GM10266 (cell line): ENCODE measurements around the gene SS18L1.

ENCODE experiments used
- DNase-seq: peaks from one replicate; pipeline ENCODE4 v3.0.0; 2012; ENCODE audit errors: extremely low spot score
- CTCF ChIP-seq: IDR thresholded peaks from 2 replicates; pipeline ENCODE4 v1.5.1; 2012; ENCODE audit warnings: mild to moderate bottlenecking, low read depth; ENCODE audit not compliant: control insufficient read depth, insufficient read depth; ENCODE audit errors: missing control alignments

Gene SS18L1

GRCh38 chr20:62219101-62219991 lies 75.8 kb downstream of the SS18L1 start:
- TF ChIP-seq CTCF, result no peak
- no peak for DNase-seq

GRCh38 chr20:62219992-62220665 lies 76.6 kb downstream of the SS18L1 start, which contains the start of gene HRH3:
Gene HRH3, minus strand, starts transcription at chr20:62220278. Its CDS starts 308 bp downstream, at chr20:62219970.
- DNase-seq, result peak; percentile 89
- no peak for TF ChIP-seq CTCF

- no peak for DNase-seq
- TF ChIP-seq CTCF, result no peak
Measured at GRCh38 chr20:62220666-62221568, 77.3 kb downstream of the SS18L1 start.

GRCh38 chr20:62222266-62222850 lies 78.8 kb downstream of the SS18L1 start:
- no peak for TF ChIP-seq CTCF
- DNase-seq, result no peak

- no peak for DNase-seq
- no peak for TF ChIP-seq CTCF
Measured at GRCh38 chr20:62222972-62223371, 79.4 kb downstream of the SS18L1 start.

GRCh38 chr20:62223571-62223970 lies 80.0 kb downstream of the SS18L1 start:
- no peak for DNase-seq

More at GRCh38 chr20:62223571-62223970, 80.0 kb downstream of the SS18L1 start:
- no peak for TF ChIP-seq CTCF
